HEK293T (cell line): ENCODE measurements around the gene CSDE1.

Experiments
- BHLHE40 ChIP-seq: fragments of 450-650 bp; IDR thresholded peaks from 2 replicates; pipeline ENCODE4 v1.6.1; 2016; ENCODE audit warnings: mild to moderate bottlenecking, moderate library complexity, borderline replicate concordance
- CTBP1 ChIP-seq: fragments of 450-650 bp; IDR thresholded peaks from 2 replicates; pipeline ENCODE4 v1.6.1; 2016; ENCODE audit warnings: borderline replicate concordance
- ELF4 ChIP-seq: fragments of 450-650 bp; IDR thresholded peaks from 2 replicates; pipeline ENCODE4 v1.6.1; 2017; ENCODE audit warnings: antibody characterized with exemption
- FOXA1 ChIP-seq: fragments of 450-650 bp; IDR thresholded peaks from 2 replicates; pipeline ENCODE4 v1.6.1; 2016; ENCODE audit warnings: mild to moderate bottlenecking
- FOXK2 ChIP-seq: fragments of 450-650 bp; IDR thresholded peaks from 2 replicates; pipeline ENCODE4 v1.6.1; 2016; ENCODE audit warnings: mild to moderate bottlenecking
- FOXM1 ChIP-seq: fragments of 450-650 bp; IDR thresholded peaks from 2 replicates; pipeline ENCODE4 v1.6.1; 2017; ENCODE audit warnings: mild to moderate bottlenecking, borderline replicate concordance
- HDGF ChIP-seq: fragments of 450-650 bp; IDR thresholded peaks from 2 replicates; pipeline ENCODE4 v1.6.1; 2017; ENCODE audit warnings: antibody characterized with exemption, borderline replicate concordance
- LEF1 ChIP-seq: fragments of 450-650 bp; IDR thresholded peaks from 2 replicates; pipeline ENCODE4 v1.6.1; 2017; ENCODE audit warnings: mild to moderate bottlenecking, borderline replicate concordance
- NFRKB ChIP-seq: fragments of 450-650 bp; IDR thresholded peaks from 2 replicates; pipeline ENCODE4 v1.6.1; 2016; ENCODE audit warnings: mild to moderate bottlenecking, moderate library complexity
- SP1 ChIP-seq: fragments of 450-650 bp; IDR thresholded peaks from 2 replicates; pipeline ENCODE4 v1.6.1; 2017
- SUZ12 ChIP-seq: fragments of 450-650 bp; IDR thresholded peaks from 2 replicates; pipeline ENCODE4 v1.6.1; 2016; ENCODE audit warnings: mild to moderate bottlenecking
- TARDBP ChIP-seq: fragments of 450-650 bp; IDR thresholded peaks from 2 replicates; pipeline ENCODE4 v1.6.1; 2016
- ZNF384 ChIP-seq: fragments of 450-650 bp; IDR thresholded peaks from 2 replicates; pipeline ENCODE4 v1.6.1; 2016

- TF ChIP-seq SP1: no peak
- TF ChIP-seq FOXK2: no peak
- TF ChIP-seq TARDBP: no peak
- no peak for TF ChIP-seq FOXA1
- TF ChIP-seq FOXM1: no peak
- TF ChIP-seq ZNF384: no peak
- no peak for TF ChIP-seq BHLHE40
- TF ChIP-seq NFRKB: no peak
- no peak for TF ChIP-seq SUZ12
- no peak for TF ChIP-seq ELF4
- no peak for TF ChIP-seq CTBP1
- no peak for TF ChIP-seq HDGF
- no peak for TF ChIP-seq LEF1
Measured at GRCh38 chr1:114728553-114728952, 29.2 kb downstream of the CSDE1 start.
